K562 (cell line): ENCODE results near the gene SORT1. TPM values are rescaled to one million over a fixed set of nuclear protein-coding genes. Genes with fewer than 3 reads are reported as not detected.

Experiments used
- ATAC-seq: fragments of 200-7000 bp; cut with Tn5 transposase; 3 replicates; pipeline ENCODE4 v1.9.1; 2020; ENCODE audit warnings: moderate library complexity
- BruUV-seq: library from RNA; stranded (reverse); fragments of 400-500 nt; replicated peaks from 2 replicates; lab custom pipeline; 2021; lab: Mats Ljungman, UMichigan
- CTCF ChIA-PET: fragments of 300-600 bp; formaldehyde crosslinking; extraction: SDS; loops from one replicate; lab custom pipeline; 2021; ENCODE audit warnings: low intra/inter-chr PET ratio; lab: Yijun Ruan, JAX
- POLR2A ChIA-PET: fragments of 300-600, 350-650 bp; sonication (Branson Sonifier 250); formaldehyde crosslinking; extraction: SDS; loops from one replicate; lab custom pipeline; 2021; ENCODE audit warnings: antibody characterized with exemption, inconsistent platforms; lab: Yijun Ruan, JAX
- DNase-seq, 4 experiments: peaks; one replicate each; pipeline versions ENCODE4 v3.0.0 to v3.0.0-alpha.2; 2011 to 2018; ENCODE audit warnings: low spot score in 3 of 4, mixed read lengths in 3 of 4; ENCODE audit errors: extremely low read depth in 1 of 4
- FAIRE-seq: peaks from 2 replicates; lab custom pipeline; 2011; peaks lifted over from hg19 to GRCh38; lab: Jason Lieb, UNC
- H2AFZ ChIP-seq: 2 replicates; pipeline ENCODE4 v1.6.0; 2011; ENCODE audit warnings: low read depth, low read length, control low read depth, inconsistent platforms
- H3K27ac ChIP-seq: fragments of 200-600 bp; 3 replicates; pipeline ENCODE4 v1.8.0; 2011; ENCODE audit warnings: low read depth, mild to moderate bottlenecking, control low read depth, inconsistent platforms, low read length, moderate library complexity, mixed read lengths; ENCODE audit errors: extremely low read depth
- H3K27me3 ChIP-seq, 2 experiments: fragments of 300-600 bp in 1 of 2; 2 replicates in 1 of 2; 3 replicates in 1 of 2; pipeline versions ENCODE4 v1.6.0 to v1.8.0; 2011; ENCODE audit warnings: inconsistent platforms in 2 of 2, low read length in 2 of 2, mild to moderate bottlenecking in 1 of 2, mixed read lengths in 1 of 2, moderate library complexity in 1 of 2; ENCODE audit not compliant: control insufficient read depth in 2 of 2, insufficient read depth in 2 of 2
- H3K36me3 ChIP-seq: fragments of 300-600 bp; 3 replicates; pipeline ENCODE4 v1.8.0; 2011; ENCODE audit warnings: mild to moderate bottlenecking, low read length, inconsistent platforms; ENCODE audit not compliant: control insufficient read depth, insufficient read depth
- H3K4me1 ChIP-seq, 2 experiments: fragments of 200-600 bp in 1 of 2; replicated peaks in 1 of 2; 2 replicates in 1 of 2; 3 replicates in 1 of 2; pipeline versions ENCODE4 v1.5.1 to v1.8.0; 2011; ENCODE audit warnings: inconsistent platforms in 2 of 2, low read length in 2 of 2, mild to moderate bottlenecking in 1 of 2, mixed read lengths in 1 of 2, moderate library complexity in 1 of 2; ENCODE audit not compliant: control insufficient read depth in 2 of 2, insufficient read depth in 2 of 2
- H3K4me2 ChIP-seq: 2 replicates; pipeline ENCODE4 v1.6.1; 2011; ENCODE audit warnings: low read length, control low read depth, inconsistent platforms, mixed read lengths; ENCODE audit not compliant: insufficient read depth
- H3K4me3 ChIP-seq: fragments of 200-600 bp; sonication (generic), shearing (Covaris generic); 2 replicates; pipeline ENCODE4 v1.5.1; 2016; ENCODE audit warnings: control low read depth, inconsistent platforms
- H3K79me2 ChIP-seq: fragments of 200-600 bp; 3 replicates; pipeline ENCODE4 v1.8.0; 2011; ENCODE audit warnings: low read length, inconsistent platforms; ENCODE audit not compliant: control insufficient read depth, insufficient read depth
- H3K9ac ChIP-seq, 2 experiments: 2 replicates each; pipeline versions ENCODE4 v1.6.0 to v1.6.1; 2011; ENCODE audit warnings: low read depth in 2 of 2, low read length in 2 of 2, control low read depth in 1 of 2, inconsistent platforms in 1 of 2, mild to moderate bottlenecking in 1 of 2, mixed read lengths in 1 of 2; ENCODE audit not compliant: insufficient read depth in 1 of 2
- H3K9me1 ChIP-seq: one replicate; pipeline ENCODE4 v1.6.0; 2011; ENCODE audit warnings: inconsistent platforms, mild to moderate bottlenecking, low read length, moderate library complexity; ENCODE audit not compliant: control insufficient read depth, insufficient read depth
- H3K9me3 ChIP-seq: replicated peaks from 2 replicates; pipeline ENCODE4 v1.5.1; 2011; ENCODE audit warnings: low read depth, low read length, inconsistent platforms; ENCODE audit not compliant: control insufficient read depth, insufficient read depth
- H4K20me1 ChIP-seq: replicated peaks from 2 replicates; pipeline ENCODE4 v1.6.1; 2011; ENCODE audit warnings: low read length, inconsistent platforms, mixed read lengths; ENCODE audit not compliant: control insufficient read depth, insufficient read depth
- BRCA1 ChIP-seq, 2 experiments: fragments of 450-650 bp in 1 of 2; sonication (generic) in 1 of 2; formaldehyde crosslinking in 1 of 2; IDR thresholded peaks; 2 replicates each; pipeline versions ENCODE4 v1.5.0 to v1.6.1; 2017 to 2020; ENCODE audit warnings: mild to moderate bottlenecking in 1 of 2, missing genetic modification reagents in 1 of 2
- CBX3 ChIP-seq, 2 experiments: IDR thresholded peaks; 1 replicate in 1 of 2; 2 replicates in 1 of 2; pipeline ENCODE4 v1.6.1; 2012; ENCODE audit warnings: inconsistent platforms in 2 of 2, low read length in 2 of 2, borderline replicate concordance in 1 of 2, control low read depth in 1 of 2
- CXXC5 ChIP-seq: fragments of 250-450 bp; sonication (Bioruptor Pico); IDR thresholded peaks from 2 replicates; pipeline ENCODE4 v1.8.0; 2022; ENCODE audit warnings: inconsistent platforms, mild to moderate bottlenecking, moderate library complexity
- DMBX1 ChIP-seq: fragments of 250-450 bp; sonication (Bioruptor Pico); IDR thresholded peaks from 2 replicates; pipeline ENCODE4 v1.8.0; 2022; ENCODE audit warnings: inconsistent platforms, mild to moderate bottlenecking, moderate library complexity, borderline replicate concordance
- TEAD4 ChIP-seq, 2 experiments: sonication (generic) in 1 of 2; formaldehyde crosslinking in 1 of 2; IDR thresholded peaks; 2 replicates each; pipeline versions ENCODE4 v1.6.1 to v1.8.0; 2012 to 2022; ENCODE audit warnings: borderline replicate concordance in 1 of 2, inconsistent platforms in 1 of 2, low read length in 1 of 2, mild to moderate bottlenecking in 1 of 2, missing genetic modification reagents in 1 of 2
- U2AF1 ChIP-seq: fragments of 200-400 bp; formaldehyde crosslinking; optimal IDR thresholded peaks from 2 replicates; pipeline ENCODE3; 2017; ENCODE audit warnings: mild to moderate bottlenecking, low read depth, low read length, moderate library complexity
- XRCC5 ChIP-seq: fragments of 200-400 bp; formaldehyde crosslinking; IDR thresholded peaks from 2 replicates; pipeline ENCODE4 v1.6.1; 2017; ENCODE audit warnings: low read depth, mild to moderate bottlenecking, low read length
- ZBTB7A ChIP-seq: IDR thresholded peaks from 2 replicates; pipeline ENCODE4 v1.6.1; 2011; ENCODE audit warnings: low read depth, mild to moderate bottlenecking, low read length, moderate library complexity, borderline replicate concordance; ENCODE audit not compliant: control insufficient read depth
- ZFP36 ChIP-seq: fragments of 150-350 bp; IDR thresholded peaks from 2 replicates; pipeline ENCODE4 v1.6.1; 2018; ENCODE audit warnings: low read length, low read depth; ENCODE audit not compliant: partially characterized antibody
- ZNF174 ChIP-seq: fragments of 250-450 bp; sonication (Bioruptor Pico); IDR thresholded peaks from 2 replicates; pipeline ENCODE4 v1.4.0; 2020; ENCODE audit warnings: mild to moderate bottlenecking
- ZNF282 ChIP-seq: sonication (generic); formaldehyde crosslinking; IDR thresholded peaks from 2 replicates; pipeline ENCODE4 v1.8.1; 2023; ENCODE audit warnings: missing genetic modification reagents
- ZNF316 ChIP-seq: fragments of 450-650 bp; IDR thresholded peaks from 2 replicates; pipeline ENCODE4 v1.6.1; 2016
- WGBS: fragments of 100-300 bp; shearing (Covaris generic); methylation state at CpG from one replicate; pipeline ENCODE4 v1.1.6; 2016; ENCODE audit warnings: low coverage, mixed read lengths; ENCODE audit not compliant: insufficient coverage; ENCODE audit errors: missing lambda C conversion rate; 5-methylcytosine and 5-hydroxymethylcytosine counted together
- in situ Hi-C: fragments of 300-500 bp; cut with MboI; formaldehyde crosslinking; loops from 4 replicates; pipeline ENCODE4 v1.15.0; 2018; ENCODE audit warnings: inconsistent platforms, mixed read lengths
- intact Hi-C: fragments of 100-400 bp; cut with micrococcal nuclease; formaldehyde crosslinking; loops from 2 replicates; pipeline ENCODE4 v1.14.2; 2022
- polyA plus RNA-seq, 8 experiments: library from polyadenylated mRNA; depleted of rRNA in 4 of 8; stranded (reverse) in 5 of 8; unstranded in 3 of 8; fragments of >200 nt; fragmentation: Nextera tagmentation in 2 of 8; fragmentation: Illumina TruSeq in 1 of 8; extraction: Ambion mirVana in 2 of 8; extraction: Trizol in 1 of 8; gene quantifications; 2 replicates each; pipeline versions ENCODE4 v1.2.1 to v1.2.3, GENCODE V29; 2011 to 2014; ENCODE audit warnings: inconsistent platforms in 1 of 8, missing spikeins in 1 of 8
- total RNA-seq, 7 experiments: library from RNA; depleted of rRNA in 6 of 7; stranded (reverse); fragments of >200 nt in 6 of 7; fragmentation: Illumina TruSeq in 2 of 7; extraction: Trizol in 2 of 7; gene quantifications; 2 replicates each; pipeline versions ENCODE4 v1.2.1 to v1.2.3, GENCODE V29; 2011 to 2021; ENCODE audit warnings: low replicate concordance in 1 of 7
- TF ChIP-seq, protein P1 (sequence below): fragments of 150-350 bp; IDR thresholded peaks from 2 replicates; pipeline ENCODE4 v1.6.1; 2014; ENCODE audit warnings: low read depth, mild to moderate bottlenecking, low read length, borderline replicate concordance
- TF ChIP-seq, protein P2 (sequence below): fragments of 450-650 bp; IDR thresholded peaks from 2 replicates; pipeline ENCODE4 v1.6.1; 2018; ENCODE audit warnings: mild to moderate bottlenecking, low read depth; ENCODE audit not compliant: partially characterized antibody
- TF ChIP-seq, protein P3 (sequence below): fragments of 250-450 bp; sonication (Bioruptor Pico); IDR thresholded peaks from 2 replicates; pipeline ENCODE4 v1.8.0; 2021; ENCODE audit warnings: borderline replicate concordance, mild to moderate bottlenecking, moderate library complexity; ENCODE audit not compliant: poor library complexity, severe bottlenecking

The SORT1 gene
- total and polyA plus RNA-seq, 9 of the 15 experiments (the other 6 are each of a cell fraction or from before 2014, with no cell fraction given), result 27.4 to 112 (median 65.0) TPM

DNA sequence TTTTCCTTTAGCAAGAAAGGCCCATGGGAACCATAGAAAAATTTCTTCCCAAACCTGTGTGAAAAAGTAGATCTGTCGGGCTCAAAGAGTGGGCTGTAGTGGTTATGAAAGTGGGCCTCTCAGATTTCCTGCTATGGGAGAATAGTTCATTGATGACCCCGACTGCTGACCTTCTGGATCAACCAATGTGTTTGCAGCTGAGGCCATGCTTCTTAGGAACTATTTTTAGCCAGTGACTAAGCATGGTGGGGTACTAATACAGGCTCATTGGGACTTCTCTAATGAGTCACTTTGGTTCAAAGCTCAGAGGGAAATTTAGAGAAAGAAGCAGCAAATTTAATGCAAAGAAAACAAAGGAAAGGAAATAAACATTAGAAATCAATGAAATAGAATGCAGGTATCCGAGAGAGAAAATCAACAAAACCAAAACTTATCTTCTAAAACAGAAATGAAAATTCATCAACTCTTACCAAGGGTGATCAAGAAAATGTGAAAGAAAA lies 41.1 kb upstream of the SORT1 start (continued):
- no peak for TF ChIP-seq TEAD4 (IDR thresholded peaks at IDR 0.05; ENCODE audit: low read length)
- no peak for TF ChIP-seq TEAD4 (CRISPR knock-in tag; IDR thresholded peaks at IDR 0.05; ENCODE audit: borderline replicate concordance)
- TF ChIP-seq U2AF1, result no peak
- no peak for TF ChIP-seq ZNF174 (CRISPR knock-in tag)
- no peak for TF ChIP-seq BRCA1 (IDR thresholded peaks at IDR 0.05)
- no peak for TF ChIP-seq BRCA1 (CRISPR knock-in tag; IDR thresholded peaks at IDR 0.05)
- TF ChIP-seq ZNF282 (CRISPR knock-in tag), result no peak

DNA sequence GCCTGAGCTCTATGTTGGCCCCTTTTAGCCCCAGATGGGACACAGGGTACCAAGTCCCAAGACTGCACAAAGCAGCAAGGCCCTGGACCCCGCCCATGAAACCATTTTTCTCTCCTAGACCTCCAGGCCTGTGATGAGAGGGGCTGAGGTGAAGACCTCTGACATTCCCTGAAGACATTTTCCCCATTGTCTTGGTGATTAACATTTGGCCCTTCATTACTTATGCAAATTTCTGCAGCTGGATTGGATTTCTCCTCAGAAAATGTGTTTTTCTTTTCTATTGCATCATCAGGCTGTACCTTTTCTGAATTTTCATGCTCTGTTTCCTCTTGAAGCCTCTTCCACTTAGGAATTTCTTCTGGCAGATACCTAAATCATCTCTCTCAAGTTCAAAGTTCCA lies 36.8 kb upstream of the SORT1 start:
- in situ Hi-C loops, result no loop called here
- intact Hi-C loops, result no loop called here
- peaks cover 0 to 14% of the 10 kb centered on the region in 2 experiments; a peak in 3 of 5 replicates for H3K4me1 ChIP-seq
- peaks cover 2% of the 10 kb centered on the region; the same call in 1 of the 2 replicates for H3K9me3 ChIP-seq
- H3K27ac ChIP-seq, result no peak overlapping the region
- ChIA-PET POLR2A (no interaction called here), CTCF (no interaction called here)
- H4K20me1 ChIP-seq, result no peaks in the 10 kb centered on the region
- H3K9ac ChIP-seq, result no peak overlapping the region
- FAIRE-seq (no peak), DNase-seq (no peak), ATAC-seq (no peak)
- no peaks in the 10 kb centered on the region for H3K9me1 ChIP-seq
- H3K27me3 ChIP-seq, result no peaks in the 10 kb centered on the region
- no peak overlapping the region for H3K4me3 ChIP-seq
- no peak overlapping the region for H2AFZ ChIP-seq
- no peaks in the 10 kb centered on the region for H3K36me3 ChIP-seq
- BruUV-seq, result no TSS peak
- no peaks in the 10 kb centered on the region for H3K79me2 ChIP-seq
- WGBS, result 20% methylated on average over 1 of the region's 1 CpG
- H3K4me2 ChIP-seq, result no peak overlapping the region
- TF ChIP-seq ZNF316, result no peak
- peak; percentile 75 for TF ChIP-seq ZFP36
- TF ChIP-seq, protein P1, sequence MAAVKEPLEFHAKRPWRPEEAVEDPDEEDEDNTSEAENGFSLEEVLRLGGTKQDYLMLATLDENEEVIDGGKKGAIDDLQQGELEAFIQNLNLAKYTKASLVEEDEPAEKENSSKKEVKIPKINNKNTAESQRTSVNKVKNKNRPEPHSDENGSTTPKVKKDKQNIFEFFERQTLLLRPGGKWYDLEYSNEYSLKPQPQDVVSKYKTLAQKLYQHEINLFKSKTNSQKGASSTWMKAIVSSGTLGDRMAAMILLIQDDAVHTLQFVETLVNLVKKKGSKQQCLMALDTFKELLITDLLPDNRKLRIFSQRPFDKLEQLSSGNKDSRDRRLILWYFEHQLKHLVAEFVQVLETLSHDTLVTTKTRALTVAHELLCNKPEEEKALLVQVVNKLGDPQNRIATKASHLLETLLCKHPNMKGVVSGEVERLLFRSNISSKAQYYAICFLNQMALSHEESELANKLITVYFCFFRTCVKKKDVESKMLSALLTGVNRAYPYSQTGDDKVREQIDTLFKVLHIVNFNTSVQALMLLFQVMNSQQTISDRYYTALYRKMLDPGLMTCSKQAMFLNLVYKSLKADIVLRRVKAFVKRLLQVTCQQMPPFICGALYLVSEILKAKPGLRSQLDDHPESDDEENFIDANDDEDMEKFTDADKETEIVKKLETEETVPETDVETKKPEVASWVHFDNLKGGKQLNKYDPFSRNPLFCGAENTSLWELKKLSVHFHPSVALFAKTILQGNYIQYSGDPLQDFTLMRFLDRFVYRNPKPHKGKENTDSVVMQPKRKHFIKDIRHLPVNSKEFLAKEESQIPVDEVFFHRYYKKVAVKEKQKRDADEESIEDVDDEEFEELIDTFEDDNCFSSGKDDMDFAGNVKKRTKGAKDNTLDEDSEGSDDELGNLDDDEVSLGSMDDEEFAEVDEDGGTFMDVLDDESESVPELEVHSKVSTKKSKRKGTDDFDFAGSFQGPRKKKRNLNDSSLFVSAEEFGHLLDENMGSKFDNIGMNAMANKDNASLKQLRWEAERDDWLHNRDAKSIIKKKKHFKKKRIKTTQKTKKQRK, result peak; percentile 45; the same call in 1 of the 2 replicates
- no peak for TF ChIP-seq CXXC5 (CRISPR knock-in tag)
- no peak for TF ChIP-seq ZBTB7A
- TF ChIP-seq, protein P2, sequence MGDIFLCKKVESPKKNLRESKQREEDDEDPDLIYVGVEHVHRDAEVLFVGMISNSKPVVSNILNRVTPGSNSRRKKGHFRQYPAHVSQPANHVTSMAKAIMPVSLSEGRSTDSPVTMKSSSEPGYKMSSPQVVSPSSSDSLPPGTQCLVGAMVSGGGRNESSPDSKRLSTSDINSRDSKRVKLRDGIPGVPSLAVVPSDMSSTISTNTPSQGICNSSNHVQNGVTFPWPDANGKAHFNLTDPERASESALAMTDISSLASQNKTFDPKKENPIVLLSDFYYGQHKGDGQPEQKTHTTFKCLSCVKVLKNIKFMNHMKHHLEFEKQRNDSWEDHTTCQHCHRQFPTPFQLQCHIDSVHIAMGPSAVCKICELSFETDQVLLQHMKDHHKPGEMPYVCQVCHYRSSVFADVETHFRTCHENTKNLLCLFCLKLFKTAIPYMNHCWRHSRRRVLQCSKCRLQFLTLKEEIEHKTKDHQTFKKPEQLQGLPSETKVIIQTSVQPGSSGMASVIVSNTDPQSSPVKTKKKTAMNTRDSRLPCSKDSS, result no peak
- TF ChIP-seq DMBX1 (CRISPR knock-in tag), result no peak
- TF ChIP-seq, protein P3, sequence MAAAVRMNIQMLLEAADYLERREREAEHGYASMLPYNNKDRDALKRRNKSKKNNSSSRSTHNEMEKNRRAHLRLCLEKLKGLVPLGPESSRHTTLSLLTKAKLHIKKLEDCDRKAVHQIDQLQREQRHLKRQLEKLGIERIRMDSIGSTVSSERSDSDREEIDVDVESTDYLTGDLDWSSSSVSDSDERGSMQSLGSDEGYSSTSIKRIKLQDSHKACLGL (CRISPR knock-in tag), result no peak
- no peak for TF ChIP-seq XRCC5
- peak in 1 of 2 experiments; percentile 16; a peak in 1 of 3 replicates for TF ChIP-seq CBX3 (IDR thresholded peaks at IDR 0.05; ENCODE audit: borderline replicate concordance in 1 of 2, low read length in 2 of 2)
